A204.1 (cell line): Measurements from ENCODE around the gene APLF.
"Not testable (repeated sequence)": the region's sequence is repeated elsewhere in the genome, so short reads cannot be mapped to it uniquely, and the experiment has no call there.

Experiments used
- FAIRE-seq: peaks from 2 replicates; lab custom pipeline; 2012; peaks lifted over from hg19 to GRCh38; lab: Jason Lieb, UNC

The APLF gene

GRCh38 chr2:68441179-68441993 lies 26.0 kb upstream of the APLF start:
- FAIRE-seq, result peak; percentile 80

GRCh38 chr2:68441994-68442322 lies 25.4 kb upstream of the APLF start:
- no peak for FAIRE-seq

- not testable (repeated sequence) for FAIRE-seq
These were observed 21.0 kb upstream of the APLF start for GRCh38 chr2:68446425-68446824.

DNA sequence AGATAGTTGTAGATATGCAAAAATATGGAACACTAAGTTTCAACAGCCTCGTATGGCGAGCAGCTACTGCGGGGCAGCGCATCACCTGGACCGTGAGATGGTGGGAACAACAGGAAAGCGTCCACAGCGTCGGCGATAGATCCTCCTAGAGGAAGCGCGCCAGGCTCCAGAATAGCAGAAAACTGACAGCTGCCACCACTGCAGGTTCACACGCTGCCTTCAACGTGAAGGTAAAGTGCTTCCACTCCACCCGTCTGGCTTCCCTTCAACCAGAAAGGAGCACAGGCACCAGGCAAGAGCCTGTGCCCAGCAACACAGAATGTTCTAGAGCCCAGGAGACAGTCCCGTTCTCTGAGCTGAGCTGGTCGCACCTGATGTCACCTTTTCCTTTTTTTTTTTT lies 20.3 kb upstream of the APLF start:
- no peak for FAIRE-seq

GRCh38 chr2:68448671-68449653 lies 18.4 kb upstream of the APLF start:
- no peak for FAIRE-seq

- no peak for FAIRE-seq
These were observed 15.1 kb upstream of the APLF start for GRCh38 chr2:68452158-68452900.

DNA sequence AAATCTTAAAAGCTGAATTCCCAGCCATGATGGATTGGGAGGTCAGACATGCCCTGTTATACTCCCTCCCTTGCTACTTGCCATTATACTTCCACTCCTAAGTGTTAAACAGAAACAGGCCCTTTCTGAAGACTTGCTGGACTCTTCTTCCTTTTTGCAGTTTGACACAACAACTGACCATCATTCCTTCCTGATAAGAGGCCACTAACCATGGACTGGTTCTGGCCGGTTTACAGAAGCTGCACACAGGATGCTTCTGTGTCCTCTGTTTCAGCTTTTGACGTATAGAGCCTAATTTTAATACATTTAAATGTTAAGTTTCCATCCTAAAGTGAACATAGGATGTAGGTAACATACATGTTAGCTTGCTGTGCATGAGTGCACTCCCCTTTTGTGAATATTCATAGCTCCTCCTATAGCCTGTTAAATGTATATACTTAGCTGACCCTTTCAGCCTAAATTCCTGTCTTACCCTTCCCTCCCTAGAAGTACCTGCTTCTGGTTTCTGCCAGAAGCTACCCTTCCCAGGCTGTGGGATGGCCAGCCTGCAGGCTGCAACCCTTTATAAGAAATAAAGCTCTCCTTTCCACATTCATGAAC lies 13.5 kb upstream of the APLF start:
- FAIRE-seq, result no peak

GRCh38 chr2:68454719-68455118 lies 12.7 kb upstream of the APLF start:
- no peak for FAIRE-seq

DNA sequence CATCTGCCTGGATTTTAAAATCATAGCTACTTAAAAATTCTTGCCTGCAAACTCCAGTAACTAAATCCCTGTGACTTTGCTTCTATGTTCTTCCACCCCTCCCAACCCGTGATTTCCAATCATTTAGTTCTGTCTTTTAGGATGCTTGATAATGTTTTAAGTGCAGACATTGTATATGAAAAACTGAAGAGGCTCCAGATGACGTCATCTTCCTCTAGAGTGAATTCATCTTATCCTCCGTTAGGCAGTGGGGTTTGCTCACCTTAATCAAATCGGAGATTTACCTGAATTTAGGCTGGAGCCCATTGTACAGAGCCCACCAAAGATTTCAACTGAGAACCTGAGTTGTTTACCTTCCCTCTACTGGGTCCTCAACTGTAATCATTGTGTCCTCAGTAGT lies 11.2 kb upstream of the APLF start:
- no peak for FAIRE-seq

GRCh38 chr2:68458981-68459380 lies 8.4 kb upstream of the APLF start:
- no peak for FAIRE-seq

GRCh38 chr2:68463287-68463877 lies 4.0 kb upstream of the APLF start:
- FAIRE-seq, result peak; percentile 98

DNA sequence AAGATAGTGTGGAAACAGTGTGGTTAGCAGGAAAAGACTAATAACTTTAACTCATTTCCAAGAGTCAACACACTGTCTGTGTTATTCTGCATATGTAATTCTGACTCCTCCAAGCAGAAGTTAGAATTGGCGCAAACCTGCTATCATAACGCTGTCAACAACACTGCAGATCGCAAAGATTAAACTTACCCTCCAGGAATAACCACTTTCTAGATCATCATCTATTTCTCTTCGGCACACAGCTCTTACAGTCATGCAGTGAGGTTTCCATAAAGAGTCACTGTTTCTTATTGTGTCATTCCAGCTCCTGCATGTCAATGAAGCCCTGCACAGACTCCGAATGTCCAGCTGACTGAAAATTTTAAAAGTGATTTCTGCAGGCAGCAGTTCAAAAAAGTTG lies 2.7 kb upstream of the APLF start:
- FAIRE-seq, result no peak

GRCh38 chr2:68465081-68465916 lies 2.1 kb upstream of the APLF start:
- FAIRE-seq, result no peak

GRCh38 chr2:68466361-68466777 lies 1.0 kb upstream of the APLF start:
- no peak for FAIRE-seq

GRCh38 chr2:68466778-68467076 lies 658 bp upstream of the APLF start:
- no peak for FAIRE-seq

GRCh38 chr2:68468801-68469200 lies 1.4 kb downstream of the APLF start:
- FAIRE-seq, result no peak

DNA sequence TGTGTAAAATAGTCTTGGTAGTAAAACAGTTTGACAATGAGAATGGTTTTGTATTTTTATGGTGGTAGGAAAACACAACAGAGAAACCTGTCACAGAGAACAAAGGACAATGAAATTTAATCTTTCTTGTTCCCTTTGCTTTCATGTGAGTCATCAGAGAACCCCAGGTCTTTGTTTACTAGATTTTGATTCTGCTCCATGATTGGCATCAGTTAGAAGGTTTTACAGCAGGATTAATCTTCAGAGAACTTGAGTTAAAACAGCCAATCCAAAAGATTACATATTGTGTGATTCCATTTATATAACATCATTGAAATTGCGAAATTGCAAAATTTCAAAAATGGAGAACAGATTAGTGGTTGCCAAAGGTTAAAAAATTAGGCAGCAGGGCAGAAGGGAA lies 2.5 kb downstream of the APLF start:
- FAIRE-seq, result no peak

- FAIRE-seq, result no peak
These were observed 4.0 kb downstream of the APLF start for GRCh38 chr2:68471385-68471784.

DNA sequence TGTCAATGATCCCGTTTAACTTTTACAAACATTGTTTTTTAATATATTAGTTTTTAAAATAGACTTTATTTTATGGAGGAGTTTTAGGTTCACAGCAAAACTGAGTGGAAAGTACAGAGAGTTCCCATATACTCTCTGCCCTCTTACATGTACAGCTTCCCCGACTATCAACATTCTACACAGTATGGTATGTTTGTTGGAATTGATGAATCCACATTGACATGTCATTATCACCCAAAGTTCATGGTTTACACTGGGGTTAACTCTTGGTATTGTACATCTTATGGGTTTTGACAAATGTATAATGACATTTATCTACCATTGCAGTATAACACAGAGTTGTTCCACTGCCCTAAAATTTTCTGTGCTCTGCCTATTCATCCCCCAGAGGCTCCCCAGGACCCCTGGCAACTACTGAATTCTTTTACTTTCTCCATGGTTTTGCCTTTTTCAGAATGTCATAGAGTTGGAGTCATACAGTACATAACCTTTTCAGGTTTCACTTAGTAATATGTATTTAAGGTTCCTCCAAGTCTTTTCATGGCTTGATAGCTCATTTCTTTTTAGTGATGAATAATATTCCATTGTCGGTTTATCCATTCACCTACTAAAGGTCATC lies 5.5 kb downstream of the APLF start:
- no peak for FAIRE-seq

- FAIRE-seq, result no peak
These were observed 7.7 kb downstream of the APLF start for GRCh38 chr2:68475110-68475509.

GRCh38 chr2:68475576-68475975 lies 8.2 kb downstream of the APLF start:
- FAIRE-seq, result no peak
